Measurements from ENCODE around the gene GNPDA2.
"Not testable (repeated sequence)": the region's sequence is repeated elsewhere in the genome, so short reads cannot be mapped to it uniquely, and the experiment has no call there.

Gene GNPDA2

GRCh38 chr4:44726038-44726871 lies at the start of gene GNPDA2:
GNPDA2 (minus strand) TSS chr4:44726556; CDS start chr4:44722207, 4,349 bp downstream.
- DNase-seq = peak; percentile 68 to 70

DNA sequence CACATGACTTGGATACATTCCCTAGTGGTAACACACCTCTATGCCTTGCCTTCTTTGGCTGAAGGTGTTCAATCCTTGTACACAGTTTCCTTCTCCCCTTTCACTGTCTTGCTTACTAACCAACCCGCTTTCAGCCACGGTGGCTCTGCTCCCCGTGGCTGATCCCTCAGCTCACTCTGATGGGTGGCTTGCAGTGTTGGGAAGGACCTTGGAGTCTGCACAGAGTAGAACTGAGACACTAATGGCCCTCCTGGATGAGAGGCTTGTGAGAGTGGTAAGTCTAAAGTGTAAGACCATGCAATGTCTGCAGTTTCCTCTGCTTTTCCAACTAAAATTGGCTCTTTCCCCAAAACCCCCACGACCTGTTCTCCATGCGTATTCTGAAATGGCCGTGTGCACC lies 46.0 kb upstream of the GNPDA2 start:
- no peak for DNase-seq

GRCh38 chr4:44771789-44772188 lies 45.4 kb upstream of the GNPDA2 start:
- DNase-seq = no peak

DNA sequence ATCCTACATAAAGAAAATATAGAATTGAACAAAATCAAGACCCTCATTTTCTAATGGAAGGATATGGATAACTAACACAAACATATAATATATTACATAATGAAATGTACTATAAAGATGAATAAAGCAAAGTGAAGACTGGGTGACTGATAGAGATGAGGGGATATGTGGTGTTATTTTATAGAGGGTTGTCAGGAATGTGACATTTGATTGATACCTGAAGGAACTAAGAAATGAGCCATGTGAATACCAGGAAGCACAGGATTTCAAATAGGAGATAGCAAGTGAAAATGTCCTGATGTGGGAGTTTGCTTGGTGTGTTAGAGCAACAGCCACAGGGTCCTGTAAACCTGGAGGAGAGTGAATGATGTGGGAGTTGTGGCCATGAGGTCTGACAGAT lies 40.1 kb upstream of the GNPDA2 start:
- no peak for DNase-seq

- no peak for DNase-seq
Observed at GRCh38 chr4:44765116-44765515, 38.8 kb upstream of the GNPDA2 start.

DNA sequence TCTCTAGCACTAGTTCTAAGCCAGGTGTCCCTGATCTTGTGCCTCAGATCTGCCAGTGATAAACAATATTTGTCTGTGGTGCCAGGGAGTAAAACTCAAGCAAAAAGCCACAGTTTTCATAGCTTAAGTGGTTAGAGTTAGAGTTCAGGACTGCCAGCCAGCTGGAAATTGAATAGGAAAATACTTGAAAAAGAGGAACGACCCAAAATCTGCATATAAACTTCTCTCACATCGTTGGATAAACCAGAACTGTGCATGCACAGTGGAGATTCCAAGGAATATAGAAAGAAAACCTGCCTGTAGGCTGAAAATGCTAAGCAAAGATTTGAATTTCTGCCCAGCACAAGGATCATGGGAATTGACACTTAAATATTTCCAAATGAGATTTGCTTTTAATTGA lies 35.0 kb upstream of the GNPDA2 start:
- no peak for DNase-seq

DNA sequence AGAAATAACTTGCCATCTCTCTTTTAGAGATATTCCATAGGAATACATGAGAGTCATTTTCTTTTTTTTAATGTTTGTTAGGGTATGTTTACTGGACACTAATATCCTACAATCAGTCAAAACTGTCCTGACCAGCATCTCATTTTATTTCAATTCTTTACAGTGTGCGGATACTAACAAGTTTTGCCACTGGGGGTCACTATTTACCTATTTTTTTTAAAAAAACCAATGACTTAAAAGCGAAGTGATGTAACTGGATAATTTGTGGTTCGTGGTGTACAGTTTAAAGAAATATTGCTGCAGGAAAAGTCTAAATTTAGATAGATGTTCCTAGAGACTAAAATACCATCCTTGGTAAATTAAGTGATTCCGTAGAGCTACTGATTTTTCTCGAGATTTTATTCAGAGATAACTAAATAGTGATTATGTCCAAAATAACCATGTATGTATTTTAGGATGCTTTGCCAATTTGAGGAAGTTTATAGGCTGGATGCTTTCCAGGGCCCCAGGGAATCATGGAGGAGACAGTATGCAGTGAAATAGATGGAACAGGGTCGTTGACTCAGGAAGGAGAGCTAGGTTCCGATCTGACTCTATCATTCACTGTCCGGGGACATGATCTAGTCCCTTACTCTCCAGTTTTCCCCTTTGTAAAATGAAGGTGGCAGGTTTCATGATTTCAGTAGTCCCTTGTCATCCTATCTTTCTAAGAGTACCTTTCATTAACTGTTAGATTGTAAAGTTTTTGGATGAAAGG lies 34.0 kb upstream of the GNPDA2 start:
- no peak for DNase-seq

DNA sequence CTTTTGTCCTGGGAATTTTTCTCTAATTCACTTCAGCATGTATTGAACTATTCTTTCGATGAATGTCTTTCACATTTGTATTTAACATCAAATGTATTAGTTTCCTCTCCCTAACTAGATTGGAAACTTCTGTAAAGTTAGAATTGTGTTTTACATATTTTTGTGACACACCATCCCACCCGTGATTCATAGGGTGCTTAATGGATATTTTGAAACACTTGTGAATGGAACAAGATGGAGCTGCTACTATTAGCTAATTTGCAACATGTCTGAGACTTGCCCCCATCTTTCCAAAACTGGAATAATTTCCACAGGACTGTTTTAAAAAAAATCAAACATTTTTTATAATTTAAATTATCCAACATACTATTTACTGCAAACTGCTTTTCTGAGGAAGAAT lies 30.2 kb upstream of the GNPDA2 start:
- no peak for DNase-seq

- no peak for DNase-seq
Observed at GRCh38 chr4:44740201-44740600, 13.8 kb upstream of the GNPDA2 start.

DNA sequence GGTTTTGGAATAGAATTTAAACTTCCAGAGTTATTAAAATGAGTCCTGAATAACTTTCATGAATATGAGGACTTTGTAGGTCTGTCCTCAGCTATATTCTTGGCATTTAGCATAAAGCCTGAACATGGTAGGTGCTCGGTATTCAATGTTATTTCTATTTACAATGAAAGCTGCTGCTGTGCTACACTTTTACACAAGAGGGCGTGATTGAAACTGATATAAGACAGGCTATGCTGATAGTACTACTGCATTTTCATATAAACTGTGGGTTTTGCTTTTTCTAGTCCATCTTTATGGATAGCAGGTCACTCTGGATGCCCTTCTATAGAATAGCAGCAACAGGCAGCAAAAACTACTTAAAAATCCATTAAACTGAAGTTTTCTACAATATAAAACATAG lies 12.3 kb upstream of the GNPDA2 start:
- DNase-seq = no peak

GRCh38 chr4:44736900-44737299 lies 10.5 kb upstream of the GNPDA2 start:
- no peak for DNase-seq

- not testable (repeated sequence) for DNase-seq
Observed at GRCh38 chr4:44728694-44729093, 2.3 kb upstream of the GNPDA2 start.

DNA sequence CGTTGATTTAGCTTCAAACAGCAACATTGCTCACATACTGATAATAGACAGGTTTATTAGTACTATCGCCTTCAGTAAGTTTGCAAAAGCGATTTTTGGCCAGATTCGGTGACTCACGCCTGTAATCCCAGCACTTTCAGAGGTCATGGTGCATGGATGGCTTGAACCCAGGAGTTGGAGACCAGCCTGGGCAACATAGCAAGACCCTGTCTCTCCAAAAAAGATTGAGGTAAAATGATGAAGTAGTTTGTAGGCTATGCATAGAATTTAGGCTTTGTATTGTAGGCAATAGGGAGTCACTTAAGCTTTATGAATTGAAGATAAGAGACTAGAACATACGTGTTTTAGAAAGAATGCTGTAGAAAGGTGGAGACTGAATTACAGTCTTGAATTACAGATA lies 1.1 kb upstream of the GNPDA2 start:
- DNase-seq = no peak

- DNase-seq = no peak
Observed at GRCh38 chr4:44725726-44726037, 674 bp downstream of the GNPDA2 start.

GRCh38 chr4:44725166-44725565 lies 1.2 kb downstream of the GNPDA2 start:
- no peak for DNase-seq

DNA sequence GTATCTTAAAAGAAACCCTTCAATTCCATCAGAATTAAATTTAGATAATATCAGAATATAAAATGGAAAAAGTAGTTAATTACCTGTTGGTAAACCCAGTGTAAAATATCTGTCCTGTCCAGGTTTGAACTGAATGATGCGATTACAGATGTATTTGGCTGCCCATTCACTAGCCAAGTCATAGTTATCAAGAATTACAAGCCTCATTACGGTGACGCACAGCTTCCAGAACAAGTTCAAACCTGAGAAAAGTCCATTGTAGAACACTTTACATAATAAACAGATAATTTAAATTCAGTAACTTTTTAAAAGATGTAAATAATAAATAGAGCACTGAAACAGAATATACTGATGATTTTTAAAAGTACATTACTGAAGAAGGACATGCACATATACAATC lies 4.4 kb downstream of the GNPDA2 start:
- no peak for DNase-seq

- DNase-seq = no peak
Observed at GRCh38 chr4:44720371-44720770, 6.0 kb downstream of the GNPDA2 start.

- DNase-seq = no peak
Observed at GRCh38 chr4:44716597-44716996, 9.8 kb downstream of the GNPDA2 start.

GRCh38 chr4:44713125-44713524 lies 13.2 kb downstream of the GNPDA2 start:
- DNase-seq = no peak

- no peak for DNase-seq
Observed at GRCh38 chr4:44704673-44705072, 21.7 kb downstream of the GNPDA2 start.

GRCh38 chr4:44701037-44701436 lies 25.3 kb downstream of the GNPDA2 start:
- DNase-seq = no peak

- DNase-seq = no peak
Observed at GRCh38 chr4:44700427-44700826, 25.9 kb downstream of the GNPDA2 start.

DNA sequence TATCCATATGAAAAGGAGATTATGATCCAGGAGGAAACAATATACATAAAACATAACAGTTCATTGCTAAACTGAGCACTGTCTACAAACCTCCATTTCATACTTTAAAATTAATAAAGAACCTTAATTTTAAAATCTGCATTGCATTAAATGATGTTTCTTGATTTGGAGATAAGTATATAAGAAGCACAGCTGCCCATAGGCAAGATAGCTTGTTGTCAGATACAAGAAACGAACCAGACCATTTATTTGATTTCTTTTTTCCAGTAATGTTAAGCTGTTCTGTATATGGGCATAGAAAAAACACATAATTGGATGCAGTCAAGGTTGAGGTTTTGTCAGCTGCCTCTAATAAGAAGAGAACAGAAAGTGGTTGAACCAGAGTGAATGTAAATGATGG lies 41.7 kb downstream of the GNPDA2 start:
- no peak for DNase-seq

DNA sequence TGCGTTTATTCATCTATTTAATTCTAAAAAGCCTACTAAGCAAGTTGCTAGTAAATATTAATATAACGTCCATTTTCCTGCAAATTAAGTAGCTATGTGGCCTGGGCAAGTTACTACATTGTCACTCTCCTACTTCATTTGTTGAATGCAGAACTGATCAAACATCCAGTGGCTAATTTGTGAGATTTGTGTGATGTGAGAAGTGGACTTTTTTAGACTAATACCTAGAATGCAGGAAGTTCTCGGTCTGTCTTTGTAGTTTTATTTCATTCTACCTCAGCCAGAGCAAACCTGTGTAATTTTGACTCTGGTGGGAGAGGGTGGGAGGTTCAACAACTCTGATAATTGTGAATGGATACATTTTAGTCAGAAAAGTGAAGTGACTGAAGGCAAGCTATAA lies 47.3 kb downstream of the GNPDA2 start:
- no peak for DNase-seq
